ENCODE data around the gene KLHL24. TPM values are rescaled to one million over a fixed set of nuclear protein-coding genes. Genes with fewer than 3 reads are reported as not detected.
A peak's percentile ranks its signal among the peaks of the same experiment; 100 is the strongest.

The KLHL24 gene
- total and polyA plus RNA-seq, 2 of the 13 experiments (the other 11 are each of a cell fraction or from before 2014, with no cell fraction given) = 6.9 to 15.7 TPM

- TF ChIP-seq ZNF558 (CRISPR knock-in tag; IDR thresholded peaks at IDR 0.05; ENCODE audit: borderline replicate concordance) (peak; percentile 56; the same call in 1 of the 2 replicates), ZNF616 (CRISPR knock-in tag; IDR thresholded peaks at IDR 0.05; ENCODE audit: low read depth) (no peak), RCOR2 (CRISPR knock-in tag; IDR thresholded peaks at IDR 0.05) (0 out of 2 replicates have a peak, but pooled peaks have one; percentile 9), CERS6 (CRISPR knock-in tag; IDR thresholded peaks at IDR 0.05) (no peak), ATAD3A (CRISPR knock-in tag; IDR thresholded peaks at IDR 0.05) (no peak), KDM2A (CRISPR knock-in tag; IDR thresholded peaks at IDR 0.05; ENCODE audit: borderline replicate concordance, low read depth) (no peak), ZNF563 (CRISPR knock-in tag; IDR thresholded peaks at IDR 0.05) (0 out of 2 replicates have a peak, but pooled peaks have one; percentile 53), ZNF17 (CRISPR knock-in tag; IDR thresholded peaks at IDR 0.05) (no peak), MIXL1 (CRISPR knock-in tag; IDR thresholded peaks at IDR 0.05) (no peak), MAZ (IDR thresholded peaks at IDR 0.05; ENCODE audit: borderline replicate concordance, low read depth, low read length) (0 out of 2 replicates have a peak, but pooled peaks have one; percentile 12), MAZ (CRISPR knock-in tag; IDR thresholded peaks at IDR 0.05; ENCODE audit: low read depth) (peak; percentile 87), ZNF10 (CRISPR knock-in tag; IDR thresholded peaks at IDR 0.05; ENCODE audit: borderline replicate concordance, low read depth) (no peak), RFX3 (CRISPR knock-in tag; IDR thresholded peaks at IDR 0.05) (no peak), ZBTB26 (CRISPR knock-in tag; IDR thresholded peaks at IDR 0.05; ENCODE audit: borderline replicate concordance) (peak; percentile 45; the same call in 1 of the 2 replicates), LBX2 (CRISPR knock-in tag; IDR thresholded peaks at IDR 0.05; ENCODE audit: borderline replicate concordance) (no peak; the same call in 1 of the 2 replicates), FOXA3 (CRISPR knock-in tag; IDR thresholded peaks at IDR 0.05) (no peak), ZBTB37 (CRISPR knock-in tag; IDR thresholded peaks at IDR 0.05) (no peak), KDM6A (CRISPR knock-in tag; IDR thresholded peaks at IDR 0.05; ENCODE audit: low read depth) (no peak), PATZ1 (CRISPR knock-in tag; IDR thresholded peaks at IDR 0.05) (peak; percentile 66), ZNF574 (CRISPR knock-in tag; IDR thresholded peaks at IDR 0.05) (no peak; the same call in 1 of the 2 replicates), RNF2 (conservative IDR thresholded peaks at IDR 0.05; ENCODE audit: low read depth) (no peak)
These were observed 62.3 kb downstream of the KLHL24 start, which contains the start of gene YEATS2 (continued) for GRCh38 chr3:183697610-183698317.

Measured in HepG2 (cell line).